Measurements from ENCODE around the gene DUXA.
A peak's percentile ranks its signal among the peaks of the same experiment; 100 is the strongest.
"Not testable (repeated sequence)": the region's sequence is repeated elsewhere in the genome, so short reads cannot be mapped to it uniquely, and the experiment has no call there.

DUXA gene

GRCh38 chr19:57167385-57167784 lies at the start of gene DUXA:
TSS of gene DUXA (minus strand) at chr19:57167485. CDS start at chr19:57167443, 42 bp downstream.
- DNase-seq = no peak

GRCh38 chr19:57212109-57212508 lies 44.8 kb upstream of the DUXA start:
- DNase-seq = no peak

- no peak for DNase-seq
Observed at GRCh38 chr19:57210381-57210780, 43.1 kb upstream of the DUXA start.

GRCh38 chr19:57202160-57202559 lies 34.9 kb upstream of the DUXA start:
- no peak for DNase-seq

DNA sequence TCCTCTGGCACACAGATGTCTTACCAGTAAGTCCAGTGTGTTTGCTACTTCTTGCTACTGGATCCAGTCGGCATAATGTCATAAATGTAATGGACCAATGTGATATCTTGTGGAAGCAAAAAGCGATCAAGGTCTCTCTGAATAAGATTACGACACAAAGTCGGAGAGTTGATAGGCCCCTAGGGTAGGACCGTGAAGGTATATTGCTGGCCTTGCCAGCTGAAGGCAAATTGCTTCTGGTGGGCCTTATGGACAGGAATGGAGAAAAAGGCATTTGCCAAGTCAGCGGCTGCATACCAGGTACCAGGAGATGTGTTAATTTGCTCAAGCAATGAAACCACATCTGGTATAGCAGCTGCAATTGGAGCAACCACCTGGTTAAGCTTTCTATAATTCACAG lies 30.6 kb upstream of the DUXA start:
- DNase-seq = not testable (repeated sequence)

GRCh38 chr19:57192993-57193392 lies 25.7 kb upstream of the DUXA start:
- no peak for DNase-seq

GRCh38 chr19:57192077-57192420 lies 24.8 kb upstream of the DUXA start:
- DNase-seq = no peak

DNA sequence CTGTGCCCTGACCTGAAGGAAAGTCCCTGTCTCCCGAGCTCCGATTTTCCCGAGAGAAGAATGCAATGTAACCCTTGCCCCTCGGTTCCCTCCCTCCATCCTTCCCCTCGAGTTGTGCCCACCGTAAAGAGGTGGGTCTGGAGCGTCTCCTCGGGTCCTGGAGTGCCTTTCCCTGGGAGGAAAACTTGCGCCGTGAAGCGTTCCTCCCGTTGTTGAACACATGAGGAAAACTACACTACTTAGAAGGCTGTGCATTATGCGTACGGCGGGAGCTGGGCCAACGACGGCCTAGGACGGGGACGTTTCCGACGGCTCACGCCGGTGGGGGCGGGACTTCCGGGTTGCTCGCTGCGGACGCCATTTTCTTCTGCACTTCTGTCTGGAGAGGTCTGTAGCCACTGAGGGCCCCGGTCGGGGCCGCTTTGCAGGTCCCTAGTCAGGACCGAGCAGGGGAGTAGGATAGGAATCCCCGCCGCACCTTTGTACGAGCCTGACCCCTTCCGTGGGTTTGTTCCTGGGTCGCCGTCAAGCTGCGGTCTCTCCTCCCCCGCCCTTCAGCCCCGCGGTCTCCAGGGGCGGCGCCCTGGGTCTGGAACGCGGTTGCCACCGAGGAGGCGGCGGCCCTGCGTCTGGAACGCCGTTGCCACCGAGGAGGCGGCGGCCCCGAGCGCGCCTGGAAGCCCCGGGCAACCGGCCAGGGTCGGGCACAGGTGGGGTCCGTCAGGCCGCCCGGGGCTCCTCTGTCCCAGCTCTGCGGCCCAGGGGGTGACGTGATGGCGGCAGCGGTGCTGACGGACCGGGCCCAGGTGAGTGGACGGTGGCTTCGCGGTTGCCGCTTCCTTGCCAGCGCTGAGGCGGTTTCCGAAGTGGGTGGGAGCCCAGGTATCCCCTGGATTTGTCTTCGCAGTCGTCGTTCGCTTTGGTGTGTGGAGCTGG lies 24.1 kb upstream of the DUXA start, which contains the start of gene ZNF264:
Gene ZNF264 (plus strand): TSS at position 360 of the 936 bp plus-strand sequence. CDS start 414 bp downstream, at position 774.
- peak; percentile 83 to 88 for DNase-seq

DNA sequence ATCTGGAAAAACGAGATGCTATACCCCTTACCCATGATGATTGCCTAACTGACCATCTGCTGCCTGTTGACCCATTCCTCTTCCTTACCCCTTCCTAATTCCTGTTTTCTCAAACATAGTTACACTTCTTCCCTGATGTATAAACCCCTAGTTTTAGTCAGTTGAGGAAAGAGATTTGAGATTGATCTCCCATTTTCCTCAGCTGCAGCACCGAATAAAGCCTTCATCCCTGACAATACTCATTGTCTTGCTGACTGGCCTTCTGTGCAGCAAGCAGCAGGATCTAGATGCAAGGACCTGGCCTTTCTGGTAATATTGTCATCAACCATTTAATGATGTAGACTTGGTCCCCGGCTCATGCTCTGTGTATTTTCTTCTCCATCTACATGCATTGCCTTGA lies 23.0 kb upstream of the DUXA start:
- no peak for DNase-seq

DNA sequence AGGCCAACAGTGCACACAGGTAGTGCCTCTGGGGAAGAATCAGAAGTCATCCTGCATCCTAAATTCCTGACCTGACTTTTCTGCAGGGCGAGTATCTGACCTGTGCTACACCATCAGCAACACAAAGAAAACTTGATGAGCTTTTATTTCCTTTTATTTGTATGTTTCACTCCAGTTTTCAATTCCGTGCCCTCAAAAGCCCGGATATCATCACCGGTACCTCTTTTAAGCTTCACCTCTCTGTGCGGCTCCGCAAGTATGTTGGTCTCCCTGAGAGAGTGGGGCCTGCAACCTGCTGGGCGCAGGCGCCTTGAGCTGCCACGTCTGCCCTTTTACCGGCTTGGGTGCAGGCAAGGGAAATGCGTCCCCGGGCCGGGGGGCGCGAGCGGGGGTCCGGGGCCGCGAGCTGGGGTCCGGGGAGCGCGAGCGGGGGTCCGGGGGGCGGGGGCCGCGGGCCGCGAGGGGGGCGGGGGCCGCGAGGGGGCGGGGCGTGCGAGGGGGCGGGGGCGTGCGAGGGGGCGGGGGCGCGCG lies 4.3 kb upstream of the DUXA start:
- peak; percentile 15 to 34 for DNase-seq

GRCh38 chr19:57165846-57166245 lies 1.4 kb downstream of the DUXA start:
- no peak for DNase-seq

DNA sequence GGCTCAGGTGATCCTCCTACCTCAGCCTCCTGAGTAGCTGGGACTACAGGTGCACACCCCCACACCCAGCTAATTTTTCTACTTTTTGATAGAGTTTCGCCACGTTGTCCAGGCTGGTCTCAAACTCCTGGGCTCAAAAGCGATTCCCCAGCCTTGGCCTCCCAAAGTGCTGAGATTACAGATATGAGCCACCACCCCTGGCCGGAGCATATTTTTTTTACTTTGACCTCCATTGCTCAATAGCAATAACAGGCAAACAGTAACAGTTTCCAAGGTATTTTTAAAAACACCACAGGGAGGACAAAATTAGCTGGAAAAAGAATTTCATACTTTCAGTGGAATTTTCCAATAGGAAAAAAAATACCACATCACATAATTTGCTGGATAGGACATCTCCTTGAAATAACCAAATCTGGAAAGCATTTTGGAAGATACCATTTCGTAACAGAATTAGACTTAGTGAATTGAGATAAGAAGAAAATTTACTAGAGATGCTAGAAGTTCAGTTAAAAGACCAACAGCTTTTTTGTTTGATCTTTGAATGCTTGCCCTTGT lies 5.2 kb downstream of the DUXA start:
- DNase-seq = no peak

- DNase-seq = no peak
Observed at GRCh38 chr19:57152921-57153320, 14.4 kb downstream of the DUXA start.

GRCh38 chr19:57141699-57142098 lies 25.6 kb downstream of the DUXA start:
- no peak for DNase-seq

DNA sequence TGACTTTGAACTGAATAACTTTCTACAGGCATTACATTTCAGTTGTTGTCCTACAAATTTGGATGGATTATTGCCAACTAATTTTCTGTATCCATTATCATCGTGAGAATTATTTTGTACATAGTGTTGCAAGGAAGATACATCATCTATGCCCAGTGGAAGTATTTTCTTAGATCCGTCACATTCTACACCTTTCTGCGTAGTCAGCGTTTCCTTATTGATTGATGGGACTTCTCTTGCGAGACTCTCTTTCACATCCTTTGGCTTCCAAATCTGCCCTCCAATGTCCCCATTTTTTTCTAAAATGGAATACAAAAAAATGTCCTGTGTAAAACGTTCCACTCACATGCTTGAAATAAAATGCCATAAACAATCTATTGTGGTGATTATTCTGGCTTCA lies 31.5 kb downstream of the DUXA start:
- no peak for DNase-seq

DNA sequence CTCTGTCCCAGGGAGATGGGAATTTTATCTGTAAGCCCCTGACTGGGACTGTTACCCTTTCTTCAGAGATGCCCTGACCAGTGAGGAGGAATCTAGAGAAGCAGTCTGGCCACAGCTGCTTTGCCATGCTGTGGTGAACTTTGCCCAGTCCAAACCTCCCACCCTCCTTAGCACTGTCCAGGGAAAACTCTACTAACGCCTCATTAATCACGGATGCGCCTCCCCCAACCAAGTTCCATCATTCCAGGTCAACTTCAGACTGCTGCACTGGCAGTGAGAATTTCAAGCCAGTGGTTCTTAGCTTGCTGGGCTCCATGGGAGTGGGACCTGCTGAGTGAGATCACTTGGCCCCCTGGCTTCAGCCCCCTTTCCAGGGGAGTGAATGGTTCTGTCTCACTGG lies 39.9 kb downstream of the DUXA start:
- not testable (repeated sequence) for DNase-seq

GRCh38 chr19:57123882-57124281 lies 43.4 kb downstream of the DUXA start:
- DNase-seq = no peak

- DNase-seq = no peak
Observed at GRCh38 chr19:57118848-57119247, 48.4 kb downstream of the DUXA start.

- not testable (repeated sequence) for DNase-seq
Observed at GRCh38 chr19:57113501-57113900, 53.8 kb downstream of the DUXA start.

DNA sequence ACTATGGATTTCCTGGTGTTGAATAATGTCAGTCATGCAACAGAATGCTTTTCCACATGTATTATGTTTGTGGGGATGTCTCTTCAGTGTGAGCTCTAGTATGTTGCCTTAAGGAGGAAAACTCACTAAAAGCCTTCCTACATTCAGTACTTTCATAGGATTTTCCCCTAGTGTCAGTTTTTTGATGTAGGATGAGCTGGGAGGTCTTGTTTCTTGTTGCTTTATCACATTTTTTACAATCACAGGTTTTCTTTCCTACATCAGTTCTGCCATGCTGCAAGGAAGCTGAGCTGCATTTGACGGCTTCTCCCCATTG lies 56.0 kb downstream of the DUXA start:
- no peak for DNase-seq

DNA sequence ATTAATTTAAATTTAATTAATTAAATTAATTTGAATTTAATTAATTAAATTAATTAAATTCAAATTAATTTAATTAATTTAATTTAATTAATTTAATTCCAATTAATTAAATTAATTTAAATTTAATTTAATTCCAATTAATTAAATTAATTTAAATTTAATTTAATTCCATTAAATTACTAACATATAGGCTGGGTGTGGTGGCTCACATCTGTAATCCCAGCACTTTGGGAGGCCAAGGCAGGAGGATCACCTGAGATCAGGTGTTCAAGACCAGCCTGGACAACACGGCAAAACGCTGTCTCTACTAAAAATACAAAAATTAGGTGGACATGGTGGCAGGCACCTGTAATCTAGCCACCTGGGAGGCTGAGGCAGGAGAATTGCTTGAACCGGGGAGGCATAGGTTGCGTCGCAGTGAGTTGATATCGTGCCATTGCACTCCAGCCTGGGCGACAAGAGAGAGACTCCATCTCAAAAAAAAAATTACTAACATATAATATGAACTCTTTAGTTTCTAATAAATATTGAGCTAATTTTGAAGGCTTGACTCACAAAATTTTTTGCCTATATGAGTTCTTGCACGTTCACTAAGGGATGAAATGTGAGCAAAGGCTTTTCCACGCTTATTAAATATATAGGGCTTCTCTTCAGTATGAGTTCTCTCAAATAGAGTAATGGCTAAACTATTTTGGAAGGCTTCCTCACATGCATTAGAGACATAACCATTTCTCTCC lies 56.5 kb downstream of the DUXA start:
- no peak for DNase-seq

GRCh38 chr19:57106722-57107235 lies 60.5 kb downstream of the DUXA start:
- DNase-seq = no peak

DNA sequence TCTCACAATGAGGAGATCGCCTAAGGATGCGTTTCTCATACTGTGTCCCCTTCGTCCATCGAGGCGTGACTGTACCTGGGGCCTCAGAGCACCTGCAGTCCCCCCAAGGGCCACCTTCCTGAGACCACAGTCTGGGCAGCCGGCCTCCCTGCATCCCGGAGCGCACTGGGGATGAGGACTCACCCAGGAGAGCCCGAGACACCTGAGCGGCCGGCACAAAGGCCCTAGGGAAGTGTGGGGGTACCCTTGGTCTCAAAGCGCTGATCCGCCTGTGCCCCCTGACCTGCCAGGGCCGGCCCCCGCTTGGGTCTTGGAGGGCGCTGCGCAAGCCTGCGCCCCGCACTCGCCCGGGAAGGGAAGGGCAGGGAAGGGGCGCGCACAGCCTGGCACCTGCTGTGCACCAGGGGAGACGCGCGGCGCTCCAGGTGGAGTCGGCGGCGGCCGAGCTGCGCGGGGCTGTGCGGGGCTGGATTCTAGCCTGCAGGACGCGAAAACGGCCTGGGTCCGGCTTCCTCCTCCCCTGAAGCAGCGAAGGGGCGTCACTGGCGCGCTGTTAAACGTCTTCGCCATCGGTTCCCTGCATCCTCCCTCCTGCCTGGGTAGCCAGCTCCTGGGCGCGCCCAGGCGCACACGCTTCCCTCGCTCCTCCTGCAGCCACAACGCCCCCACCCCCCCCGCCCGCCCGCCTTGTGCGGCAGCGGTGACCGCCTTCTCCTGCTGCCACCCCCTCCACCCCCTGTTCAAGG lies 61.1 kb downstream of the DUXA start:
- no peak for DNase-seq
